HG03565 (cell line): ENCODE measurements around the gene UGT1A7.

Experiments used
- ATAC-seq: cut with Tn5 transposase; IDR thresholded peaks from one replicate; pipeline ENCODE4 v1.9.1; 2021; ENCODE audit warnings: mild to moderate bottlenecking, moderate library complexity; ENCODE audit not compliant: unreplicated experiment

UGT1A7 gene

DNA sequence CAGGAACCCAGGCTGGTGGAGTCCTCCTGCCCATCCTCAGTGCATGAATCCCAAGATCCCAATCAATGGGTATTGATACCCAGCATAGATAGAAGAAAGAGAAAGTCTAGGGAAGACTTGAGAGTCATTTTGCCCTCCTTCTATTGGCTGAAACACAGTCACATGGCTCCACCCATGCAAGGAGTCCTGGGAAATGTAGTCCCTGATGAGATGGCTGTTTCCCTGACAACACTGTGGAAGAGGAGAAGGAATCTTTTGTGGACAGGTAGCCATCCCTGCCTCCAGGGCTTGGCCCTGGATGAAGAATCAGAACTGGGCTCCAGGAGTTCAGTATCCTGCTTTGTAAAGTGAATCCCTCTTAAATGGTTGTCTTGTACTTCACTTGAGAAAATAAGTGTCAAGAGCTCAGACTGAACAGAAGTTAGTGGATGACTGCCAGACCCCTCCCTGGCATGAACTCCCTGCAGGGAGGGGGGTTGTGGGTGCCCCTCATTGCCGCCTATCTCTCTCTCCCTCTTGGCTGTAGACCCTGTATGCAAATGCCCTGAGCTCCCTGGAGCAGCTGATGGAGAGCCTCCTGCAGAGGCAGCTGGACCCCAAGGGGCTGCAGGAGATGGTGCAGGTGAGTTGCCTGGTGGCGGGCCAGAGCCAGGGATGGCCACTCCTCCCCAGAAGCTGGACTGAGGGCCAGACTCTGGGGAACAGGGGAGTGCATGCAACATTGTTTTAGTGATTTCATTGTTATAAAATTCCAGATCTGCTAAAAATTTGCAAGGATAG, 132.5 kb downstream of the UGT1A7 start:
- ATAC-seq: no peak

DNA sequence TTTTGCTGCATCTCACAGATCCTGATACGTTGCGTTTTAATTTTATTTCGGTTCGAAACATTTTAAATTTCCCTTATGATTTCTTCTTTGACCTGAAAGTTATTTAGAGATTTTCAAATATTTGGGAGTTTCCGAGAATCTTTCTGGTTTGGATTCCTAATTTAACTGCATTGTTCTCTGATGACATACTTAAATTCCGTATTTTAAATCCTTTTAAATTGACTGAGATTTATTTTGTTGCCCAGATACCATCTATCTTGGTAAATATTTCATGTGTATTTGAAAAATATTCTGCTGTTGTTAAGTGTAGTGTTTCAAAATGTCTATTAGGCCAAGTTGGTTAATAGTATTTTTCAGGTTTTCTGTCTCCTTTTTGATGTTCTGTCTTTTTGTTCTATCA, 134.2 kb downstream of the UGT1A7 start:
- ATAC-seq: no peak

DNA sequence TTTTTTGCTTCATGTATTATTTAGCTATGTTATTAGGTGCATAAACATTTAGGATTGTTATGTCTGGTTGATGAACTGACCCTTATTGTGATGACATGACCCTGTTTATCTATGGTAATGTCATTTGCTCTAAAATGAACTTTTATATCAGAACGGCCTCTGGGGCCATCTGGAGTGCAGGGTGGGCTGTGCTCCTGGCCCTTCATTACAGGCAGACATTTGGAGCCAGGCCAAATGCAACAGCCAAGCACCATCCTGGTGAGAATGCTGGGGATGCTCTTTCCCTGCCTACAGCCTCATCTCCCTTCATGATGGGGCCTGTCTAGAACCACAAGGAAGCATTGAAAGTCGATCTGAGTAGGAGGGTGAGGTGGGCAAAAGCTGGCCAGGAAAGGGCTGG, 134.6 kb downstream of the UGT1A7 start:
- no peak for ATAC-seq

DNA sequence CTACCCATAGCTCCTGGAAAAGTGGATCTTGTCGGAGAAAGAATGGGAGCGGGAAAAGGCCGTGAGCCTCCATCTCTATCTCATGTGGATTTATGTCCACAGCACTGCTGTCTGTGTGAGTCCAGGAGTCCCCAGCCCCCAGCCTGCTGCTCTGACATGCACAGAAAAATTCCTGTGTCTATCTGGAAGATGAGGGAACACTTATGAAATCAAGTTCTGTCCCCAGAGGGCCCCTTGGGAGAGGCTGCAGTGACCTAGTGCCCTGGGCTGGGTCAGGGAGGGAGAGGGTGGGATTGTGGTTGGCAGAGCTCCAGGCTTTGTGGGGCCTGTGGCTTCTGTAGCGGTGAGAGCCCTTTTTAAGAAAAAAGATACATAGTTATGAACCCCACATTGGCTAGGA, 135.1 kb downstream of the UGT1A7 start:
- no peak for ATAC-seq

DNA sequence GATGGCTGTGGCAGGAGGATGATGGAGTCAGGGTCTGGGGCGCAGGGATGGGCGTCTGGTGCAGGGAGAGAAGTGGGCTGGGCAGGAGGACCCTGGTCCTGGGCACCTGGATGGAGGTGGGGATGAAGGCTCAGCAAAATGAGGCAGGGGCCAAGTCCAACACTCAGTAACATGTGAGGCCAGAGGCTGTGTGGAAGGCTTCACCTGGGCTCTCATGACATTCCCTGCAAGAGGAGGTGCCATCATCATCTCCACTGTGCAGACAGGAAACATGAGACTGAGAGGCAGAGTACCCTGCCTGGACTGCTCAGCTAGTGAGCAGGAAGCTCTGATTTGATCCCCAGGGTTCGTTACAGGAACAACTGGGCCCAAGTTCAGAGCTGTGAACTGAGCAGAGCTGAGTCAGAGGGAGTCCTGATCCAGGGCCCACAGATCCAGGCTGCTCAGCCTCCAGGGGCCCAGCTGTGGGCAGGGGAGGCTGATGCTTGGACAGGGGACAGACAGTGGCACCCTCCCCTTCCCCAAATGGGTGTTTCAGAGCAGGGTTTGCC, 135.7 kb downstream of the UGT1A7 start:
- no peak for ATAC-seq

DNA sequence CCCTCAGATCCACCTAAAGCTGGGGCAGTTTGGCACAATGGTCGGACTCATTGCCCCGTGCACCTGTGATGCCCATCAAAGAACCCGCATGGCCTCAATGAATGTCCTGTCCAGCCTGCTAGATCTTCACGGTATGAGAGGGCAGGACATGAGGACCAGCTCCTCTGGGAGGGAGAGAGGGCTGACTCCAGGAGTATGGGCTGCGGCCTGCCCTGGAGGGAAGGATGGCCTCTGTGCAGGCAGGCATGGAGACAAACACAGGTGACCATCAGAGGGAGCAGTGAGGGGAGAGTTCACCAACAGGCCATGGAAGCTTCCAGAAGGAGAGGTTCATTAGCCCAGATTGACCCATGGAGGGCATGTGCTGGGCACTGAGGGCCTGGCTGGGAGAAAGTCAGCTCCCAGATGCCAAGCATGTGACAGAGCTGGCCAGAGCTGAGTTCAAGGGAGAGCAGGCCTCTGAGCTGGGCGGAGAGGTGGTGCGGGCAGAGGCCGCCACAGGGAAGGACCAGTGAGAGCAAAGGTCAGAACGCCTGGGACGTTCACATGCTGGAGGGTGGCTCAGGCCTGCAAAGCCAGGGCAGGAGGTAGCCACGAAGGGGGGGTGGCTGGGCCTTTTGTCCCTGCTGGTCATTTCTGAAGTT, 136.4 kb downstream of the UGT1A7 start:
- ATAC-seq: no peak

DNA sequence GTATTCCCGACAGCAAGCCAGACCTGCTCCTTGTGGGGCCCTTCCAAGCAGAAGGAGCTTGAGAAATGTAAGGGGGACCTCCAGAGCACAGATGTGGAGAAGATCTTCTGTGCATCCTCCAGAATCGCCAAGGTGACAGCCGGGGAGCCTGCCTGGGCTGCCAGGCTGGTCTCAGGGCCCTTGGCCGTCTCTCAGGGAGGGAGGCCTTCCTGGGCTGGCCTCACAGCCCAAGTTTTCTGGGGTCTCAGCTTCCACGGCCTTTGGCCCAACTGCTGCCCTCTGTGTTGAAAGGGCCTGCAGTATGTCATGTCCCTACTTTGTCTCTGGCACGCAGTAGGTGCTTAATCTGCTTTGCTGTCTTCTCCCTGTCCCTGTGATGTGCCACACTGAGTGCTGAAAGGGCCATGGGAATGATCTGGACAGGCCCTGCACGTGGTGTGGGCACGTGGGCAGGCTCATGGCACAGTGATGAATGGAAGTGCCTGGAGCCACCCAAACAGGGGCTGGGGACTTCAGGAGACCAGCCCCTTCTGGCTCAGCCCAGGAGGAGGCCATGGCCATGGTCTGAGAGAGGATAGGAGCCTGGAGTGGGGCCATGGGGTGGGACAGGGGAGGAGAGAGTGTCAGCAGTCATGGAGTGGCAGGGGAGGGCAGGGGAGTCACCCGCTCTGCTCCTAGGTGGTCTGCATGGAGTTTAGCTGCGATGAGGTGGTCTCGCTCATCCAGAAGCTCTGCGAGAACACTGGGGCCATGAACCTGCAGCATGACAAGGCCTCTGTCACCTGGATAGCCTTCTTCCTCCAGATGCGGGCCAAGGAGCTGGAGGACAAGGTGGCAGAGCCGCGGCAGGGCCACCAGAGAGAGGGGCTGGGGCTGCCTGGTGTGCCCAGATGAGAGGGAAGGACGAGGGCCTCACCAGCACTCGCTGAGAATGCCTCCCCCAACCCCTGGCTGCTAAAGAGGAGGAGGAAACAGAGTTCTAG, 137.2 kb downstream of the UGT1A7 start:
- ATAC-seq: no peak

DNA sequence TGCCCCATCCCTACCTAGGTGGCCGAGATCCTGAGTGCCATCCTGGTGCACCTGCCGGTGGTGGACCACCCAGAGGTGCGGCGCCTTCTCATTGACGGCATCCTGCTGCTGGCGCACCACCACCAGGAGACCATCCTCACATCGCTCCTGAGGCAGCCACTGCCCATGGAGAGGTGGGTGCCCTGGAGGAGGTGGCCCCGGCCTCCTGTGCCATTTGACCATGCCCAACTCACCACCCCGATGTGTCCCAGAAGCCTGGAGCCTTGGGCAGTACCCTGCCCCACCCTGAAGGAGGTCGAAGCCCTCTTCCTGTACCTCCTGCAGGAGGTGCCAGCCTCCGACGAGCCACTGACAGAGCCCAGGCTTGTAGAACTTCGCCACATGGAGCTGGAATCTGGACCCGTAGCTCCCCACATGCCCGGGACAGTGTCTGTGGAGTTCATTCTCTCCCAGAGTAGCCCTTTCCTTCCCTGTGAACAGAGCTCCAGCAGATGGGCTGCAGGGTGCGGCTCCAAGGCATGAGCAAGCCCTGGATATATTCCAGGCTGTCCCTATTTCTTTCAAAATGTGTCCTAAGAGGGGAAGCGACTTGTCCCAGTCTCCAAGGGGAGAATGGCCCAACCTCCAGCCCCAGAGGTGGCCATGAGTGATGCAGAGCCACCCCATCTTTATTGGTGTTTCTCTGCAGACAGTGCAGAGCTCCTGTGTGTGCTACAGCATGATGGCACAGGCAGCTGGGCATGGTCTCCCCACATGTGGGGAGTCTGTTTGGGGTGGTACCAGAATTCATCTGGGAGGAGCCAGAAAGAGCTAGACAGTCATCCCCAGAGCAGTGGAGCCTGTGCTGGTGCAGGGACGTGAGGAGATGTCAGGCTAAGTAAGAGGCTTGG, 138.4 kb downstream of the UGT1A7 start:
- no peak for ATAC-seq

DNA sequence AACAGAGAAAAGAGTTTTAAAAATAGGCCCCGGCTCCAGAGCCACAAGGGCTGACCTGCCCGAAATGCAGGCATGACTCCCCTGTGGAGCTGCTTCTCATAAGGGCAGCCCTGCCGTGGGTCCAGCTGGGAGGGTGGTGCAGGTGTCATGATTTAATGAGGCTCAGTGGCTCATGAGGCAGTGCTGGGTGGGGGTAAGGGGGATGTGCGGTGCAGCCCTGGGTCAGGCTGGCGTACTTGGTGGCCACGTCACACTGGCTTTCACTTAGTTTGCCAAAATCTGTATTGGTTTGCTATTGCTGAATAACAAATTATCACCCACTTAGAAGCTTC, 139.0 kb downstream of the UGT1A7 start:
- no peak for ATAC-seq

DNA sequence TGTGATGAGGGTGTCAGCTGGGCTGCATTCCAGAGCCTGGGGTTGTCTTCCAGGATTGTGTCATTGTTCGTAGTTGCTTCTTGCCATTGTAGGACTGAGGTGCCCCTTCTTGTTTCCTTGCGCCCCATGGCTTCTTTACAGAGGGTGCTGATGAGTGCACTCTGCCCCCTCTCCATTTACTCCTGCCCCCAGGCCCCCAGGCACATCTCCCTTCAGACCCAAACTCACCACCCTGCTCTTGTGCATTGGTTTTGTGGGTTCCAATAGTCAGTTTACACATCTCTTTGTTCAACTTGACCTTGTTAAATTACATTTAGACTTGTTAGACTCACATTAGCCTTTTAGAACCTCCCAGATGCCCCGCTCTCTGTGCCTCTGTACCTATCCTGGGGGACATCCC, 139.5 kb downstream of the UGT1A7 start:
- ATAC-seq: no peak

DNA sequence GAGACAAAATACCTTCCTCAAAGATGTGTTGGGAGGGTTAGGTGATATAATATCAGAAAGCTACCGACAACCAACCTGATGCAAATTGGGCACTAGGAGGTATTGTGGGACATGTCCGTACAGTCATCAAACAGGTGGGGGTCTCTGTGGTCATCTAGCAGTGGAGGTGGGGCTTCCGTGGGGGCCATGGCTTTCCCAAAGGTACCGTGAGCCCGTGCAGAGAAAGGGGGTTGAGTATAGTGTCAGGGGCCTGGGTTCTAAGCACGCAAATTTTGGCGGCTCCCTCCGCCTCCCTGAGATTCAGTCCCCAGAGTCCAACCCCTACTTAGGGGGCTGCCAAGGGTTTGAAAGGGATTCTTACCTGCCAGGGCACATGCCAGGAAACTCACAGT, 140.0 kb downstream of the UGT1A7 start:
- ATAC-seq: no peak

DNA sequence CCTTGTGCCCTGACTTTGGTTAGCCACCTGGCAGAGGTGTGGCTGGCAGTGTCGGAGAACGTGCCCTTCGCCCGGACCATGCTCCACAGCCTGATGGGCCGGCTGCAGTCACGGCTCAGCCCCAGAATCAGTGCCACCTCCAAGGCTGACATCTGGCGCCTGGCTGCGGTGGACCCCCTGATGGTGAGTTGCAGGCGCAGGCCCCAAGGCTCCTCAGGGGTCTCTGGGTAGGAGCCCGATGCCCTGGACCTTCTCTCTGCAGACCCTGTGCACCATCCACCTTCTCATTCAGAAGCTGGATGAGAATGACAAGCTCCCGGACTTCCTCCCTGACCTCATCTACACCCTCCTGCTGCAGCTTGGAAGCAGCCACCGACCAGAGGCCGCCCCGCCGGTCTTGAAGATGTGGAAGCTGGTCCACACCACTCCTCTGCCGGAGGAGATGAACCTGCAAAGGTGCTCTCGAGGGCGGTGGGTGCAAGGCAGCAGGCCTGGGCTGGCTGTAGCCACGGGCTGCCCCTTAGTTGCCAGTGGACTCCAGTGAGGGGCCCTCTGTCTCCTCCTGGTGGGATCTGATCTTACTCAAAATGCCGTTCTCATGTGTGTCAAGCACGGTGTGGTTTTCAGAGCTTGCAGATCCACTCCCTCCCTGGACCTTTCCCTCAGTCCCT, 140.5 kb downstream of the UGT1A7 start:
- ATAC-seq: no peak
